Left ventricle myocardium inferior (tissue), 1 donor: ENCODE measurements around the gene FIGNL2. TPM values are rescaled to one million over a fixed set of nuclear protein-coding genes. Genes with fewer than 3 reads are reported as not detected.

Experiments
- DNase-seq: peaks from one replicate; pipeline ENCODE4 v3.0.0-alpha.2; 2020
- H3K27ac ChIP-seq: fragments of 200-600 bp; replicated peaks from 2 replicates; pipeline ENCODE4 v1.8.0; 2021
- H3K27me3 ChIP-seq: fragments of 200-600 bp; 2 replicates; pipeline ENCODE4 v1.8.0; 2021; ENCODE audit warnings: low read depth
- H3K36me3 ChIP-seq: fragments of 200-600 bp; 2 replicates; pipeline ENCODE4 v1.8.0; 2021
- H3K4me1 ChIP-seq: fragments of 200-600 bp; 2 replicates; pipeline ENCODE4 v1.8.0; 2021
- H3K4me3 ChIP-seq: fragments of 200-600 bp; 2 replicates; pipeline ENCODE4 v1.8.0; 2021; ENCODE audit warnings: mild to moderate bottlenecking, moderate library complexity
- H3K9me3 ChIP-seq: fragments of 200-600 bp; replicated peaks from 2 replicates; pipeline ENCODE4 v1.8.0; 2021
- CTCF ChIP-seq: fragments of 200-600 bp; IDR thresholded peaks from 2 replicates; pipeline ENCODE4 v1.8.0; 2021; ENCODE audit warnings: antibody characterized with exemption, mild to moderate bottlenecking, borderline replicate concordance
- intact Hi-C: fragments of 100-400 bp; cut with micrococcal nuclease; formaldehyde crosslinking; loops from one replicate; pipeline ENCODE4 v1.11.0; 2022
- total RNA-seq: library from RNA; stranded (reverse); fragmentation: NEBNext Ultra II Directional; extraction: Animal tissue kit (Norgen Biotek cat#: 25700); gene quantifications from one replicate; pipeline ENCODE4 v1.2.1, GENCODE V29; 2021
- donor health status: DM: no; HTN: yes; CAD: no; lungs with severe emphysema.

FIGNL2 gene
- total RNA-seq, 1 donor from 2014 or later = 0.30 TPM

- no peak for DNase-seq
- TF ChIP-seq CTCF = peak; percentile 51
- Histone ChIP-seq H3K9me3 (no peaks in the 10 kb centered on the region), H3K4me1 (peaks cover 30% of the 10 kb centered on the region), H3K27ac (no peak overlapping the region), H3K27me3 (peaks cover 21% of the 10 kb centered on the region), H3K36me3 (no peaks in the 10 kb centered on the region), H3K4me3 (no peak overlapping the region)
- intact Hi-C loops = no loop called here
Measured at GRCh38 chr12:51891843-51892242, 43.3 kb upstream of the FIGNL2 start.

- Histone ChIP-seq H3K27me3 (peaks cover 21% of the 10 kb centered on the region), H3K36me3 (no peaks in the 10 kb centered on the region), H3K27ac (no peak overlapping the region), H3K4me3 (no peak overlapping the region), H3K9me3 (no peaks in the 10 kb centered on the region), H3K4me1 (peaks cover 27% of the 10 kb centered on the region)
- intact Hi-C loops = no loop called here
- TF ChIP-seq CTCF = no peak
- no peak for DNase-seq
Measured at GRCh38 chr12:51890511-51891171, 42.1 kb upstream of the FIGNL2 start.

GRCh38 chr12:51890133-51890464 lies 41.6 kb upstream of the FIGNL2 start:
- Histone ChIP-seq H3K4me1 (peaks cover 22% of the 10 kb centered on the region), H3K27me3 (peaks cover 21% of the 10 kb centered on the region), H3K27ac (no peak overlapping the region), H3K9me3 (peaks cover 2% of the 10 kb centered on the region), H3K36me3 (no peaks in the 10 kb centered on the region), H3K4me3 (no peak overlapping the region)
- no peak for TF ChIP-seq CTCF
- intact Hi-C loops = no loop called here
- no peak for DNase-seq

GRCh38 chr12:51889216-51890132 lies 41.0 kb upstream of the FIGNL2 start:
- no peaks in the 10 kb centered on the region for H3K36me3 ChIP-seq
- H3K4me1 ChIP-seq = peaks cover 17% of the 10 kb centered on the region
- intact Hi-C loops = no loop called here
- H3K27ac ChIP-seq = no peak overlapping the region
- H3K27me3 ChIP-seq = peaks cover 21% of the 10 kb centered on the region
- DNase-seq = no peak
- TF ChIP-seq CTCF = peak; percentile 13
- H3K9me3 ChIP-seq = peaks cover 5% of the 10 kb centered on the region
- H3K4me3 ChIP-seq = no peak overlapping the region

- Histone ChIP-seq H3K27ac (no peak overlapping the region), H3K9me3 (peaks cover 5% of the 10 kb centered on the region), H3K4me3 (no peak overlapping the region), H3K27me3 (peaks cover 21% of the 10 kb centered on the region), H3K36me3 (no peaks in the 10 kb centered on the region), H3K4me1 (peaks cover 17% of the 10 kb centered on the region)
- no peak for DNase-seq
- intact Hi-C loops = no loop called here
- no peak for TF ChIP-seq CTCF
Measured at GRCh38 chr12:51888316-51889215, 40.0 kb upstream of the FIGNL2 start.
